HCT116 (cell line): Measurements from ENCODE around the gene TMEM161B. TPM values are rescaled to one million over a fixed set of nuclear protein-coding genes. Genes with fewer than 3 reads are reported as not detected.

Experiments used
- ATAC-seq: fragments of 200-7000 bp; cut with Tn5 transposase; 2 replicates; pipeline ENCODE4 v1.9.1; 2020; ENCODE audit warnings: mild to moderate bottlenecking, moderate library complexity
- BruUV-seq: library from RNA; stranded (reverse); fragments of 400-500 nt; replicated peaks from 2 replicates; lab custom pipeline; 2021; lab: Mats Ljungman, UMichigan
- CTCF ChIA-PET: fragments of 300-600 bp; sonication (Branson Sonifier 250); formaldehyde crosslinking; loops from one replicate; lab custom pipeline; 2021; ENCODE audit warnings: antibody characterized with exemption; lab: Charles Lee
- POLR2A ChIA-PET: fragments of 300-600, 350-600 bp; sonication (Branson Sonifier 250); formaldehyde crosslinking; loops from one replicate; lab custom pipeline; 2021; ENCODE audit warnings: antibody characterized with exemption; lab: Charles Lee
- RAD21 ChIA-PET, 2 experiments: fragments of 300-600 bp; sonication (Branson Sonifier 250); formaldehyde crosslinking; loops; one replicate each; lab custom pipeline; 2023; ENCODE audit warnings: low total read pairs in 2 of 2; ENCODE audit not compliant: uncharacterized antibody in 2 of 2, unreplicated experiment in 2 of 2, low non-redundant PET in 1 of 2; lab: Charles Lee
- DNase-seq: peaks from one replicate; pipeline ENCODE4 v3.0.0-alpha.2; 2010; ENCODE audit warnings: low read depth, low spot score
- H2AFZ ChIP-seq: fragments of 200-600 bp; shearing (Covaris generic), sonication (generic); 2 replicates; pipeline ENCODE4 v1.6.1; 2017; ENCODE audit warnings: low read depth, mixed run types, mixed read lengths, antibody characterized with exemption, low read length; ENCODE audit not compliant: poor library complexity, severe bottlenecking
- H3K27ac ChIP-seq: 2 replicates; pipeline ENCODE4 v1.5.1; 2012; ENCODE audit warnings: low read depth, low read length
- H3K27me3 ChIP-seq: fragments of 200-600 bp; sonication (generic); 2 replicates; pipeline ENCODE4 v1.6.1; 2016; ENCODE audit warnings: mixed run types, low read length, mixed read lengths; ENCODE audit not compliant: insufficient read depth
- H3K36me3 ChIP-seq, 2 experiments: fragments of 200-500 bp in 1 of 2; fragments of 200-600 bp in 1 of 2; sonication (Bioruptor generic) in 1 of 2; sonication (generic) in 1 of 2; 2 replicates each; pipeline versions ENCODE4 v1.5.1 to v1.6.1; 2014 to 2016; ENCODE audit warnings: low read length in 2 of 2, inconsistent platforms in 1 of 2, mixed read lengths in 1 of 2, mixed run types in 1 of 2; ENCODE audit not compliant: insufficient read depth in 2 of 2, control insufficient read depth in 1 of 2
- H3K4me1 ChIP-seq, 2 experiments: fragments of 200-600 bp in 1 of 2; sonication (generic) in 1 of 2; 2 replicates each; pipeline versions ENCODE4 v1.5.1 to v1.6.1; 2012 to 2017; ENCODE audit warnings: low read length in 2 of 2, inconsistent platforms in 1 of 2, mild to moderate bottlenecking in 1 of 2, mixed read lengths in 1 of 2, mixed run types in 1 of 2, moderate library complexity in 1 of 2; ENCODE audit not compliant: insufficient read depth in 2 of 2, control insufficient read depth in 1 of 2
- H3K4me2 ChIP-seq: fragments of 200-600 bp; sonication (generic); 2 replicates; pipeline ENCODE4 v1.6.1; 2017; ENCODE audit warnings: mixed run types, low read length, mixed read lengths
- H3K4me3 ChIP-seq, 2 experiments: fragments of 200-600 bp in 1 of 2; sonication (generic) in 1 of 2; replicated peaks in 1 of 2; 2 replicates each; pipeline ENCODE4 v1.5.1; 2011 to 2016; ENCODE audit warnings: low read length in 2 of 2, control low read depth in 1 of 2, low read depth in 1 of 2, mild to moderate bottlenecking in 1 of 2, mixed read lengths in 1 of 2, mixed run types in 1 of 2
- H3K79me2 ChIP-seq: fragments of 200-600 bp; sonication (generic); 2 replicates; pipeline ENCODE4 v1.6.1; 2017; ENCODE audit warnings: mild to moderate bottlenecking, mixed run types, low read length, moderate library complexity, mixed read lengths; ENCODE audit not compliant: insufficient read depth
- H3K9ac ChIP-seq: fragments of 200-600 bp; sonication (generic); 2 replicates; pipeline ENCODE4 v1.6.1; 2016; ENCODE audit warnings: low read length, mixed read lengths
- H3K9me2 ChIP-seq: fragments of 200-600 bp; sonication (generic), shearing (Covaris generic); 2 replicates; pipeline ENCODE4 v1.6.1; 2017; ENCODE audit warnings: mixed run types, mild to moderate bottlenecking, moderate library complexity; ENCODE audit not compliant: insufficient read depth
- H3K9me3 ChIP-seq, 2 experiments: fragments of 200-500 bp in 1 of 2; fragments of 200-600 bp in 1 of 2; sonication (Bioruptor generic) in 1 of 2; sonication (generic) in 1 of 2; 2 replicates each; pipeline ENCODE4 v1.6.1; 2014 to 2017; ENCODE audit warnings: low read length in 2 of 2, mixed read lengths in 2 of 2, inconsistent platforms in 1 of 2, low read depth in 1 of 2, mild to moderate bottlenecking in 1 of 2, mixed run types in 1 of 2, moderate library complexity in 1 of 2; ENCODE audit not compliant: control insufficient read depth in 1 of 2, insufficient read depth in 1 of 2
- H4K20me1 ChIP-seq: fragments of 200-600 bp; sonication (generic), shearing (Covaris generic); 2 replicates; pipeline ENCODE4 v1.6.1; 2017; ENCODE audit warnings: mixed run types, mild to moderate bottlenecking, moderate library complexity; ENCODE audit not compliant: insufficient read depth
- JUND ChIP-seq: IDR thresholded peaks from 2 replicates; pipeline ENCODE4 v1.6.1; 2012
- SP1 ChIP-seq: IDR thresholded peaks from 2 replicates; pipeline ENCODE4 v1.6.1; 2012; ENCODE audit warnings: low read depth
- SRF ChIP-seq: IDR thresholded peaks from 2 replicates; pipeline ENCODE4 v1.6.1; 2012; ENCODE audit warnings: low read depth
- TCF7L2 ChIP-seq: IDR thresholded peaks from 2 replicates; pipeline ENCODE4 v1.7.0; 2011; ENCODE audit warnings: borderline replicate concordance, inconsistent platforms; ENCODE audit not compliant: insufficient read depth, insufficient read length; ENCODE audit errors: extremely low read depth
- intact Hi-C: fragments of 100-400 bp; cut with micrococcal nuclease; formaldehyde crosslinking; loops from 2 replicates; pipeline ENCODE4 v1.10.0; 2022
- total RNA-seq: library from RNA; stranded (reverse); gene quantifications from one replicate; pipeline ENCODE4 v1.2.1, GENCODE V29; 2021; ENCODE audit not compliant: unreplicated experiment
- TF ChIP-seq, protein P1 (sequence below), 3 experiments: fragments of 200-600 bp in 1 of 3; sonication (generic) in 1 of 3; IDR thresholded peaks in 2 of 3; conservative IDR thresholded peaks in 1 of 3; 2 replicates each; pipeline ENCODE4 v1.5.1; 2012 to 2017; ENCODE audit warnings: low read depth in 2 of 3, low read length in 2 of 3, antibody characterized with exemption in 1 of 3, borderline replicate concordance in 1 of 3, control low read depth in 1 of 3, mild to moderate bottlenecking in 1 of 3, mixed read lengths in 1 of 3, mixed run types in 1 of 3, moderate library complexity in 1 of 3; ENCODE audit not compliant: insufficient read depth in 1 of 3
- TF ChIP-seq, protein P2 (sequence below): IDR thresholded peaks from 2 replicates; pipeline ENCODE4 v1.6.1; 2012

Gene TMEM161B
- total RNA-seq, 1 experiment from 2014 or later, result 22.1 TPM

GRCh38 chr5:88145611-88146467, 122.8 kb downstream of the TMEM161B start (continued):
- TF ChIP-seq TCF7L2 (no peak), SRF (no peak)
- TF ChIP-seq, protein P1, sequence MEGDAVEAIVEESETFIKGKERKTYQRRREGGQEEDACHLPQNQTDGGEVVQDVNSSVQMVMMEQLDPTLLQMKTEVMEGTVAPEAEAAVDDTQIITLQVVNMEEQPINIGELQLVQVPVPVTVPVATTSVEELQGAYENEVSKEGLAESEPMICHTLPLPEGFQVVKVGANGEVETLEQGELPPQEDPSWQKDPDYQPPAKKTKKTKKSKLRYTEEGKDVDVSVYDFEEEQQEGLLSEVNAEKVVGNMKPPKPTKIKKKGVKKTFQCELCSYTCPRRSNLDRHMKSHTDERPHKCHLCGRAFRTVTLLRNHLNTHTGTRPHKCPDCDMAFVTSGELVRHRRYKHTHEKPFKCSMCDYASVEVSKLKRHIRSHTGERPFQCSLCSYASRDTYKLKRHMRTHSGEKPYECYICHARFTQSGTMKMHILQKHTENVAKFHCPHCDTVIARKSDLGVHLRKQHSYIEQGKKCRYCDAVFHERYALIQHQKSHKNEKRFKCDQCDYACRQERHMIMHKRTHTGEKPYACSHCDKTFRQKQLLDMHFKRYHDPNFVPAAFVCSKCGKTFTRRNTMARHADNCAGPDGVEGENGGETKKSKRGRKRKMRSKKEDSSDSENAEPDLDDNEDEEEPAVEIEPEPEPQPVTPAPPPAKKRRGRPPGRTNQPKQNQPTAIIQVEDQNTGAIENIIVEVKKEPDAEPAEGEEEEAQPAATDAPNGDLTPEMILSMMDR (IDR thresholded peaks at IDR 0.05 in 2 of 3, conservative IDR thresholded peaks at IDR 0.05 in 1 of 3; ENCODE audit: borderline replicate concordance in 1 of 3, insufficient read depth in 1 of 3, low read depth in 2 of 3, low read length in 2 of 3), result no peak
- TF ChIP-seq, all 23 proteins: peak for 0

GRCh38 chr5:88145221-88145610, 123.4 kb downstream of the TMEM161B start:
- POLR2A ChIA-PET, result no interaction called here
- Histone ChIP-seq H3K4me1 (peaks cover 5 to 19% of the 10 kb centered on the region in 2 experiments; a peak in 3 of 4 replicates), H2AFZ (no peak overlapping the region), H3K36me3 (no peaks in the 10 kb centered on the region)
- DNase-seq, result no peak
- CTCF ChIA-PET, result no interaction called here
- BruUV-seq, result no TSS peak
- ATAC-seq, result no peak
- no peak for TF ChIP-seq JUND
- TF ChIP-seq, protein P2, sequence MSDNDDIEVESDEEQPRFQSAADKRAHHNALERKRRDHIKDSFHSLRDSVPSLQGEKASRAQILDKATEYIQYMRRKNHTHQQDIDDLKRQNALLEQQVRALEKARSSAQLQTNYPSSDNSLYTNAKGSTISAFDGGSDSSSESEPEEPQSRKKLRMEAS, result no peak
- no peak for TF ChIP-seq SP1
- TF ChIP-seq, all 23 proteins: peak for 0
- no peak overlapping the region for H3K4me3 ChIP-seq
- no peaks in the 10 kb centered on the region for H3K79me2 ChIP-seq
- H3K27ac ChIP-seq, result no peak overlapping the region
- no peaks in the 10 kb centered on the region; the same call in 1 of the 2 replicates for H3K9me2 ChIP-seq
- no peaks in the 10 kb centered on the region for H4K20me1 ChIP-seq
- H3K9ac ChIP-seq, result no peak overlapping the region
- intact Hi-C loops, result no loop called here
- no peak overlapping the region for H3K4me2 ChIP-seq
- RAD21 ChIA-PET, result no interaction called here
- no peaks in the 10 kb centered on the region for H3K27me3 ChIP-seq
- no peaks in the 10 kb centered on the region for H3K9me3 ChIP-seq
